DOHH2 (cell line): ENCODE results near the gene FGD4.

Experiments
- EZH2phosphoT487 ChIP-seq: fragments of 200-600 bp; sonication (generic); IDR thresholded peaks from 2 replicates; pipeline ENCODE4 v1.6.1; 2017; ENCODE audit warnings: borderline replicate concordance, mild to moderate bottlenecking, antibody characterized with exemption, low read length, moderate library complexity, mixed read lengths
- TF ChIP-seq, protein P1 (sequence below): fragments of 200-600 bp; sonication (generic); IDR thresholded peaks from one replicate; pipeline ENCODE4 v1.5.1; 2014; ENCODE audit warnings: antibody characterized with exemption, mild to moderate bottlenecking, low read depth, low read length; ENCODE audit not compliant: poor library complexity, severe bottlenecking

DNA sequence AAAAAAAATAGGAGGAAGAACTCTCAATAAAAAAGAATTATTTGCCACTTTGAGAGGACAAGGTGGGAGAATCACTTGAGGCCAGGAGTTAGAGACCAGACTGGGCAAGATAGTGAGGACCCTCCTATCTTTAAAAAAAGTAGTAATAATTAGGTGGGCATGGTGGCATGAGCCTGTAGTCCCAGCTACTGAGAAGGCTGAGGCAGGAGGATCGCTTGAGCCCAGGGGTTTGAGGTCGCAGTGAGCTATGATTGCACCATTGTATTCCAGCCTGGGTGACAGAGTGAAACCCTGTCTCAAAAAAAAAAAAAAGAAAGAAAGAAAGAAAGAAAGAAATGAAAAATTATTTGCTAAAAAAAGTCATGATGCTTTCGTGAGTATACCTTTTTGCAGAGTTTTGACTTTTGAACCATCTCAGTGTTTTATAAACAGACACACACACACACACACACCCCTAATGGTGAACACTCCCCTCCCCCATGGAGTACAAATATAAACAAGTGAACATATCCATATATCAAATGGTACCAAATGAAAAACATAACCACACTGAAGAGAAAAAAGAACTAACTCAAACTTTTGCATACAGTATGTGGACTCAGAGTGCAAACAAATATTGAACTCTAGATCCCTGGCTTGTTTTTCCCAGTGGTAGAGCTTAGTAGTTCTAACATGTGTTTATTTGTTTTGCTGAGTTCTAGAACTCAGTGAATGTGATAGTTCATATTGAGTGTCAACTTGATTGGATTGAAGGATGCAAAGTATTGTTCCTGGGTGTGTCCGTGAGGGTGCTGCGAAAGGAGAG lies 252.0 kb downstream of the FGD4 start:
- TF ChIP-seq, protein P1, sequence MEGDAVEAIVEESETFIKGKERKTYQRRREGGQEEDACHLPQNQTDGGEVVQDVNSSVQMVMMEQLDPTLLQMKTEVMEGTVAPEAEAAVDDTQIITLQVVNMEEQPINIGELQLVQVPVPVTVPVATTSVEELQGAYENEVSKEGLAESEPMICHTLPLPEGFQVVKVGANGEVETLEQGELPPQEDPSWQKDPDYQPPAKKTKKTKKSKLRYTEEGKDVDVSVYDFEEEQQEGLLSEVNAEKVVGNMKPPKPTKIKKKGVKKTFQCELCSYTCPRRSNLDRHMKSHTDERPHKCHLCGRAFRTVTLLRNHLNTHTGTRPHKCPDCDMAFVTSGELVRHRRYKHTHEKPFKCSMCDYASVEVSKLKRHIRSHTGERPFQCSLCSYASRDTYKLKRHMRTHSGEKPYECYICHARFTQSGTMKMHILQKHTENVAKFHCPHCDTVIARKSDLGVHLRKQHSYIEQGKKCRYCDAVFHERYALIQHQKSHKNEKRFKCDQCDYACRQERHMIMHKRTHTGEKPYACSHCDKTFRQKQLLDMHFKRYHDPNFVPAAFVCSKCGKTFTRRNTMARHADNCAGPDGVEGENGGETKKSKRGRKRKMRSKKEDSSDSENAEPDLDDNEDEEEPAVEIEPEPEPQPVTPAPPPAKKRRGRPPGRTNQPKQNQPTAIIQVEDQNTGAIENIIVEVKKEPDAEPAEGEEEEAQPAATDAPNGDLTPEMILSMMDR = no peak
- no peak for TF ChIP-seq EZH2phosphoT487
